Stimulated activated CD8-positive, alpha-beta memory T cell treated with anti-CD3 and anti-CD28 coated beads, Interleukin-7, amount 100 ng/mL, for 48 hours (primary cell): ENCODE measurements around the gene SRBD1.

ENCODE experiments used
- DNase-seq, 2 donors: peaks; one replicate each; pipeline ENCODE4 v3.0.0-alpha.2; 2020; ENCODE audit warnings: low read depth in 1 of 2; ENCODE audit errors: extremely low read depth in 1 of 2

The SRBD1 gene

DNA sequence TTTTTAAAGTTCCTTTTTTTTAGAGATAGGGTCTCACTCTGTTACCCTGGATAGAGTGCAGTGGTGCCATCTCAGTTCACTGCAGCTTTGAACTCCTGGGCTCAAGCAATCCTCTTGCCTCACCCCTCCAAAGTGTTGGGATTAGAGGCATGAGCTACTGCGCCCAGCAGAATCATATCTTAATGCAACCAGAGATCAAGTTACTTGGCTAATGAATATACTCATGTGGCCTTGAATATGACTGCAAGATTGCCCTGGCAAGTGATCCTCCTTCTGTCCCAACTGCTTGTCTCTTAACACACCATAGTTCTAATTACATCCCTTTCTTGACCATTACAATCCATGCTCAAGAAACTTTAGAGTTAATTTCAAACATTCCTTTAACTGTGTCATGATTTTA is 133.5 kb downstream of the SRBD1 start:
- DNase-seq, result no peak

DNA sequence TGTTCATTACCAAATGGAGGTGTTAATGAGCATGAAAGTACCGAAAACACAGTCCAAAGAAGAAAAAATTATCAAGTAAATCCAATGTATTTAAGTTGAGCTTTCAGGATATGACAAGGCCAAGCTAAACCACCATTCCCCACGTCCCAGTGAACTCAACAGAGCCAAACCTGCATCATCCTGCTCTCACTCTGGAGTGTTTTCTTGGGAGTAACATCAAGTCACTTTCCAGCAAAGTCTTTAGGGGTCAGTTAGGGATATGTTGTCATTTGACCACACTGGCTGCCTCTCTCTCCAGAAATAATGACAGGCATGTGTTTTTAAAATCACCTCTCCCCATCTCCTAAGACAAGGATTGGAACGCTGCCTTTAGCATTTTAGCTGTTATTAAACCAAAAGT is 140.5 kb downstream of the SRBD1 start:
- DNase-seq, result no peak

DNA sequence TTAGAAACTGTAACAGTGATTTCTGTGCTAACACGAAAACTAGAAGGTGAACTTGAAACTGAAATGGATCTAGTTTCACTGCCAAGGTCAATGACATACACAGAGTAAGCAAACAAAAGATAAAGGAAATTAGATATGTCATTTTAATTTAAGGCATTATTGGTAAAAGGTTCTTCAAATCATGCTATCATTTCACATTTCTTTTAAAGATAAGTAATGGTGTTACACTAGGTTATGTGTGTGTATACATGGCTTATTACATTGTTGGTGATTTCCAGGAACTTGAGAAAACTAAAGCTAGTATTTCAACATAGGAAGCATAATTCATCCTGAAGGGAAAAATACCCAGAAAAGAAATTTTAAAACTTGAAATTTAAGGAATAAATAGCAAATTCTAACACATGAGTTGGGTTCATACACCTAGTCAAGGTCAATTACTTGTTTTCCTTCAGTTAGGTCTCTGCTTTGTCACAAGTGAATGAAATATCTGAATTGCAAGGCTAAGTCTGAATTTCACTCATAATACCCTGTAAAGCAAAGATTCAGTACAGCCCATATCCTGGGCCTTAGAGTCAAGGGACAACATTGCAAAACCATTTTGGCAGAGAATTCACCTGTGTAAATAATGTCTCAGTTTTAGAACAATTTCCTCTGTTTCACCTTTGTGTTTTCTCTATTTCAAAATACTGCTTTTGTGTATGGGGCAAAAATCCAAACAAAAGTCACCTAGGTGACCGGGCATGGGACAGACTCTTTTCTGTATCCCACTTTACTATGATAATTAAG is 141.6 kb downstream of the SRBD1 start:
- no peak for DNase-seq

DNA sequence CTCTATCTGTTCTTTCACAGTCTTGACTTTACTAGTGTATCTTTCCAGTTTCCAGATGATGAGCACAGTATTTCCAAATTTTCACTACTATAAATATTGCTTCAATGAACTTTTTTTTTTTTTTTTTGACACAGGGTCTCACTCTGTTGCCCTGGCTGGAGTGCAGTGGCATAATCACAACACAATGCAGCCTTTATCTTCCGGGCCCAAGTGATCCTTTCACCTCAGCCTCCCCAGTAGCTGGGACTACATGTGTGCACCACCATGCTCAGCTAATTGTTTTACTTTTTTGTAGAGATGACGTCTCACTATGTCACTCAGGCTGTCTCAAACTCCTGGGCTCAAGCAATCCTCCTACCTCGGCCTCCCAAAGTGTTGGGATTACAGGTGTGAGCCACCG is 142.8 kb downstream of the SRBD1 start:
- DNase-seq, result no peak

DNA sequence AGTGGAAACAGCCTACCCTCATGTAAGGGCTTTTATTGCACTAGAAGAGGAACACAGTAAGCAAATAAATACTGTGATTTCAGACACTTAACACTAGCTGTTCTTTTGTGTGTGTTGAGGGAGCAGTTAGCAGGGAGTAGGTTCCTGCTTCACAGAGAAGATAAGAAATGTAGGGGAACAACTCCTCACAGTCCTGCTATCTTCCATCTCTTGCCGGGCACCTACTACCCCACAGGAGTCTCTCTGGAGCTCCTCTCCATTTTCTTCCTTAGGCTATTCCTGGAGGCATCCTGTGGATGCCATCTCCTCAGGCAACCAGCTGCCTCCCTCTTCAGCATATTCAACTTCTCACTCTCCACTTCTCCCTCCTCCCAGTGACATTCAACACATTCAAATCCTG is 145.0 kb downstream of the SRBD1 start:
- DNase-seq, result no peak

DNA sequence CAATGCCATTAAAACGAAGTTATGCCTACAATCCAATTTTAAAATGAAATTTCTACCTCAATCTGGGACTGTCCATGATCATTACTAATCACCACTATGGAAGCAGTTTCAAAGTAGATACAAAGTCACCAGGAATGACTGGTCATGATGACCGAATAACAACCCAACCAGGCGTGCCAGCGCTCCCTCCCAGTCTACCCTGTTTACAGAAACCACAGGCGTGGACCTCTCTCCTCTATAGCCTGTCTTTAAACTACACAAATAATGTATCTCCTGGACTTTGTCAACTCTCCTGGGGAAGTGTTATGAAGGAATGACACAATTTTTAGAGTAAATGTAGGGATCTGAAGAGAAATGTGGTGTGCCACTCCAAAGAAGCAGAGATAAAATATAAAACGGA is 150.2 kb downstream of the SRBD1 start:
- DNase-seq, result no peak

DNA sequence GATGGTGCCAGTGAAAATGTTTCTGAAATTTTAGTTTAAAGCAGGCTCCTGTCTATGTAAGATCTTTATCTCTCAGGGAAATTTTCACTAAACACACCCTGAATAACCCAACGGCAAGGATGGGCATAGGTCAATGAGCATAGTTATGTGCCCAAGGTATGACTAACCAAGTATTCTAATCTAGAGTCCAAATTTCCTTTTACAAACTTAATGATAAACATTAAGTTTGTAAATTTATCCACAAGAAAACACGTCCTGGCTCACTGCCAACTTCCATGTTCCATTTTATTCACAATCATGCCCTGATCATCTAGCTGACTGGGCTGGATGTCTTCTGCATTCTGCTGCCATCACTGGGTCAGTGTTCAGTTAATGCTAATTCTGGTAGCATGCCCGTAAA is 151.2 kb downstream of the SRBD1 start:
- DNase-seq, result no peak

DNA sequence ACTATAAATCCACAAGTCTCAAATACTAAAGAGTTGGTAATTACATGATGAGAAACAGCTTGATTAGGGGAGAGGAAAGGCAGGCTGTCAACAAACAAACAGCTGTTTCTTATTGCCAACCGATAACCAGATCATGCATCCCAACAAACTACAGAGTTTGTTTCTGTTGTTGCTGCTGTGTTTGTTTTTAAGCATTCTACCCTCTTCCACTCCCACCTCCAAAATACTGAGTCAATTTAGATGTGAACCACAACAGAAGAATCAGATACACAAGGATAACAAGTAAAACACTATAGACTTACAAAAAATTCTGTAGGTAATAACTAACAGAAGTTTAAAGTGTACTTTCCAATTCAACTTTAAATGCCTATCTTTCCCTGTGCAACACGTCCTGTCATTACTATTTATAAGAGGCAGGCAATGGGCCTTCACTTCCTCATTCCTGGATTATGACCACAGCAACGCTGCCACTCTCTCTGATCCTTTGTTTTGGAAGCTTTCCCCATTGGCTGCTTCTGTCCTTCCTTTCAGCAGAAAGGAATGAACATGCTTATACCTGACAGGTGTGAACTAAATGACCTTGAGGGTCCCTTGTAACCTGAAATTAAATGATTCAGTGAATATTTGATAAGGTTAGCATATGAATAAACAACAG is 152.0 kb downstream of the SRBD1 start:
- no peak for DNase-seq

DNA sequence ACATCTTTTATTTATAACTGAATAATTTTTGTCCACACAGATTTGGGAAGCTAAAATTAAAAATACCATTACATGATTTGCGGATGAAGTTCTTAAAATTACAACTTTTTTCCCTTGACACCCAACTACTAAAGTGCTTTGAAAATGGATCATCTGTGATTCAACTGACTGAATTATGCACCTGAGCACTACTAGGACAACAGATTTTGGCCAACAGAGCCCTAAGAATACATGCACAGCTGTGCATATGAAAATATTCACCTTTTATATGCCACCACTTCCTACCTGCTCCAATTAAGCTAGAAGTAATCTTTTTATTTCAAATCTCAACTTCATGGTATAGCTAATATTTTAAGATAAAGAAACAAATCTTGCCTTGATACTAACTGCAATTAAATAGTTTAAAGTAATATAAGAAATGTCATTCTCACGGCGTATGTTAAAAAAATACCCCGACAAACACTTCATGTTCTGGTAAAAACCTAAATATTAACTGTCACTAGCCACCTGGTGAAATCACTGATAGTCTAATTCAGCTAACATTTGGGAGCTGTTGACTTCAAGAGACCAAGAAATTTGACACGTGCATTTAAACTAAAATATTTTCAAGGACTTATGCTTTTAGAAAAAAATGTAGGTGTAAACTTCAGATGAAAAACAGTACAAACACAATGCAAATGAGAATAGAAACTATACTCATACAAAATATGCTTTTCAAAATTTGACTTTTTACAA is 153.7 kb downstream of the SRBD1 start:
- DNase-seq, result no peak

DNA sequence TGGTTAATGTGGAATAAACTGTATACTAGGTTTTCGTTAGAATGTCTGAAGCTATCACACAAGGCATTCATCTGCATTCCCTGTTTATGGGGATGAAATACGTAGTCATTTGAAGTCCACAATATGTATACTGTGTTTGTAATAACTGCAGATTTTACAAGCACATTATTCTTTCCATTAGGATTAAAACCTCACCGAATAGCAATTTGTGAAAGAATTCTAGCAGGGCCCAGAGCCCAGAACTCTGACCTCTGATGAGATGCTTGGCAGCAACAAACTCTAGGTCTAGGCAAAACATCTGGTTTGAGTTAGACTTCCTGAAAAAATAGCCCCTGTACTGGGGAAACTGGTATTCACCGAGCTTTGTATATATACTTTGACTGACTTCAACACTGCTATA is 158.2 kb downstream of the SRBD1 start:
- no peak for DNase-seq

DNA sequence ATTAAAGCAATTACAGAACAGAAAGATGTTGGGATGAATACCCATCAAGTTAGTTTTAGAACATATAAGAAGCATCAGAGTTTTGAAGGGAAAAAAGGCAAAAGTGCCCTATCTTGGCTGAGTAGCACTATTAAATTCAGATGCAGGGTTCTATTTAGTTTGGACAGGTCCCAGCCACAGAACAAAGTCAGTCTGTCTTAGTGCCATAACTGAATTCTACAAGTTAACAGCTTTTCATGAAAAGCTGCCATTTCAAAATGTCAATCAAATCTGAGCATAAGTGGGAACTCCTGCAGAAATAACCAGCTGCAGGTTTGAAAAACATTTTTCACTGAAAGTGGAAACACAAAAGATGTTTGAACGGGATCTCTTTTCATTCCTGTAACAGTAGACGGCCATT is 160.4 kb downstream of the SRBD1 start:
- DNase-seq, result no peak

DNA sequence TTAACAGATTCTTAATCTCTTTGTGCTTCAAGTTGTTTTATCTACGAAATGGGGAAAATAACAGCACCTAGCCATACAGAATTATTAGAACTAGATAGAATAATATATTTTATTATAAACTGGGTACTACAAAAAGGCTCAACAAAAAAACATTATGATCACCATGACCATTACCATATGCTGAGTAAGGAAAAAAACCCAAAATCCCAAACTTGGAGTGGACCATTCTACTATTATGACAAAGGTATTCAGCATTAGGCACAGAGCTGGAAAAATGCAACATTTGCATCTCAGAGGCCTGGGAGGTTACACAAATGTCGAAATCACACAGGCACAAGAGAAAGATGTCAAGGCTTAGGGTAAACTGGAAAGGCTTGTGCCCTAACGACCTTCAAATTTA is 162.8 kb downstream of the SRBD1 start:
- DNase-seq, result no peak

DNA sequence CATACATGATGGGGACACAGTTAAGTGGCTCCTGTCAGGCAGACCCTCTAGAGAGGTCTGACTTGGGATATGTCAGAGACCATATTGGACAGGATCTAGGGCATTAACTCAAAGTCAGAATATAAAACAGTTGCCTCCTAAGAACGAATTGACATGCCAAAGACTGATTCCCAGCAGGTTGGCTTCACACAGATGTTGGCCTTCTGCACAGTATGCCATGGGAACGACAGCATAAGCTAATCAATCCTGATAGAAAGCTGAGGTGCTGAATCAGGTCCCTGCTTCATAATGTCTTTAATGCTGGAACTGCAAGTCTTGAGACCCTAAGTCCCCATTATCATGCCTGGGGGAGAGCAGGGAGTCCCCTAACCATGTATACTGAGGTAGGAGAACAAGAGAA is 165.1 kb downstream of the SRBD1 start:
- no peak for DNase-seq

DNA sequence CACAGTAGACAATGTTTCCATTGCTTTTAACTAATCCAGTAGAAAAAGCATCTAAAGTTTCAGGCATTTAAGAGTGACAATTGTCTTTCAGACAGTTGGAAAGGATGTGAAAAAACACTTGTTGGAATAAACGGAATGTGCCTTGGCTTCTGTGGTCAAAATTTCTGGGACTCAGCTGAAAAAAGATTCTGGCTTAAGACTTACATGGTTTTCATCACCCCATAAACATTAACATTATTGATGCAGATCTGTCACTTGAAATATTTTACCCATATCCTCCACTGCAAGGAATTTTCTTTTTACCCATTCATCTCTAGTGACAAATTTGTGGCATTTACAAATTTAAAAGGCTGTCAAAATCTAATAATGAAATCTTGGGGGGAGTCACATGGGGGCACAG is 166.0 kb downstream of the SRBD1 start:
- DNase-seq, result no peak

DNA sequence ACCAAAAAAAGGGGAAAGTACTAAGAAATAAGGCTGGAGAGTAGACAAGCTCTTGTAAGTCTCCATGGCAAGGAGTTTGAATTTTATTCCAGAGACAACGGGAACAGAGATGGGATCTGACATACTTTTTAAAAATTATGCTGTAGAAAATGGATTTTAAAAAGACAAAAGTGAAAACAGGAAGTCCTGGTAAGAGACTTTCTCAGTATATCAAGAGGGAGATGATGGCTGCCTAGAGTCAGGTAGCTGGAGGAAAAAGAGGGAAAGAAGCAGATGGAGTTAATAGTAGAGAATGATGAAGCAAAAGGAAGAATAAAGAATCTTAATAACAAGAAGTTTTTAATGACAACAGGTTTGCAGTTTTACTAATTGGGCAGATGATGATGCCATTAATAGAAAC is 168.1 kb downstream of the SRBD1 start:
- no peak for DNase-seq

DNA sequence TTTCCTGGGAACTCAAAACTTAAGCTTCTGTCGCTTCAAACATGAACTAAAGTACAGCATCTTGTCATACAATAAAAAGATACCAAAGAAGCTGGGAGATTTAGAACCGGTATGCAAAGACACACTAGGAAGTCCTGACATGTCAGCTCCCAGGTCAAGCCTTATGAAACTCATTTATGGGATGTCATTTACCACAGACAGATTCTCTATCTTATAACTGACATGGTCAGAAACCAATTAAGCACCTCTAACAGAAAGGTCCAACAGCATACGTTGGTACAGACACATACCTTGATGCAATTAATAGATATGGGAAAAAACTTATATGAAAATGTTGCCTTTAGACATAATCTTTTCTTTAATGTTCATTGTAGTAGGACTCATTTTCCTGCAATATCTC is 169.0 kb downstream of the SRBD1 start:
- no peak for DNase-seq

DNA sequence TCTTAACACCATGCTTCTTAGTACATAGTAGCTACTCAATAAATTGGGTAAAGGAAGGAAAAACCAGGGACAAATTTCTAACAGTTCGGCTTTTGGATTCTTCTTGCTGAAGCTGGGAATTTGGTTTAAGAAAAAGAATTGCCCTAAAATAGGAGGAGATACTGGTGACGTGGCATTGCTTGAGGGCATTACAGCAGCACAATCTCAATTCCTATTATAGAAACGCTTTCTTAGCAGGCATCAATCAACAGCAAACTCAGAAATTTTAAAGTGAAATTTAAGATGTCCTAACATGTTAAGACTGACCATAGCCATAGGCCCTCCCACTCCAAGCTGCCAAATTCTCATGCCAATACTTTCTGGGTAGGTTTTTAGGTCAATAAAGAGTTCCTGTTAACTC is 169.5 kb downstream of the SRBD1 start:
- DNase-seq, result no peak

DNA sequence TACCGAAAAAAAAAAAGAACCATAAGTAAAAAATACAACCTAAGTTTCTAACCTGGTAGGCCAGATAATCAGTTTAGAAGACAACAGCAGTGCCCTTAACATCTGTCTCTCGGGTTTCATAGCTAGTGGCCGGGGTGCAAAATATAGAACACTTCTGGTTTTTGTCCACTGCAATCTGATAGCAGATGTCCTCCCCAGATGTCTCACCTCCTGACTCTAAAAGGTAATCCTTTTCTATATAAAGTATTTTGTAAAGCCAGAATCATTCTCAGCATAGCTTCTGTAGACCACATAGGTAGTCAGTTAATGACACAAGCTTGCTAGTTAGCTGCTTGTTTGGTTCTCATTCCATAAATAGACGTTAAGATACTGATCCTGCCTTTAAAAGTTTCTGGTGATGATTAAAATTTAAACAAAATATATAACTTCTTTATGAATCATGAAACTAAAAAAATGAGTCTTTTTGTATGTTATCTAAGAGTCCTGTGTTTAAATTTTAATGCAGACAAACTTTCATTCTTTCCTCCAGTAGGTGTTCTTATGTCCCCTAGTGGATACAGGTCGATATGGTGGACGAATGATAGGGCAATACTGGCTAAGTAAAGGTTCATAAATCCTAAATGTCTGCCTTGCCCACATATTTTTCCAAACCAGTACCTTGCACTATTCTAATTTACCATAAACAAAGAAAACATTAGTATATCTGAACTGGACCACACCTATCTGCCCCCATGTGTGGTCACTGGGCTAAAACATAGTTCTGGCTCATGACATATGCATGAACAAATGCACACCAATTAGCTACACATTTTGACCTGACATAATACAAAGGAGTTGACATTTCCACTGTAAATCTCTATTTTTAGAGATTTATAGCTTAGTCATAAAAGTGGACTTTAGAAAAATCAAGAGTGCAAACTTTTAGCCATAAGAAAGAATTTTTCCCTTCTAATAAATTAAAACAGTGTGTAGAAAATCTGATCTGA is 171.0 kb downstream of the SRBD1 start:
- DNase-seq, result no peak

DNA sequence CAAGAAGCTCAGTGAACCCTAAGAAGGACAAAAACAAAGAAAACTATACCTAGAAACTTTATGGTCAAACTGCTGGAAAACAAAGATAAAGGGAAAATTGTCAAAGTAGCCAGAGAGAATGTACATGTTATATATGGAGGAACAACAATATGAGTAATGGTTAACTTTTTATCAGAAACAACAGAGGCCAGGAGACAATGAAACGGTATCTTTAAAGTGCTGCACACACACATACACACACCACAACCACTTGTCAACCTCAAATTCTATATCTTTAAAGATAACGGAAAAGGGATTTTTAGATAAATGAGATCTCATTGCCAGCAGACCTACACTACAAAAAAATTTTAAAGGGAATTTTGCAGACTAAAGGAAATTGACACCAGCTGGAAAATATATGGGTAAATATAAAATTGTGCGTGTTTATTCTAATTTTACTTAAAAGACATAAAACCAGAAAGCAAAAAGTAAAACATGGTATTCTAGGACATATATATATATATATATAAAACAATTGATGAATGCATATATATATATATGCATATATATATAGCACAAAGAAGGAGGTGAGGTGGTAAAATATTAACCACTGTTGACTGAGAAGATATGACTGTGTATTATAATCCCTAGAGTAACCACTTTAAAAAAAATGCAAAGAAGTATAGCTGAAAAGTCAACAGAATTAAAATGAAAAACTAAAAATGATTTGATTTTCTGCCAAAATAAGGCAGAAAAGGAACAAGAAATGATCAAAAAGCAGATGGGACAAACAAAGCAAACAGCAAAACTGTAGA is 172.0 kb downstream of the SRBD1 start:
- no peak for DNase-seq

DNA sequence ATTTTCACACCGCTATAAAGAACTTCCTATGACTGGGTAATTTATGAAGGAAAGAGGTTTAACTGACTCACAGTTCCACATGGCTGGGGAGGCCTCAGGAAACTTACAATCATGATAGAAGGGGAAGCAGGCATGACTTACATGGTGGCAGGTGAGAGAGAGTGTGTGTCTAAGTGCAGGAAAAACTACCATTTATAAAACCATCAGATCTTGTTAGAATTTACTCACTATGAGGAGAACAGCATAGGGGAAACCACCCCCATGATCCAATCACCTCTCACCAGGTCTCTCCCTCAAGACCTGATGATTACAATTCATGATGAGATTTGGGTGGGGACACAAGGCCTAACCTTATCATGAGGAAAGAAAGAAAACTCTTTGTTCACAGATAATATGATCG is 174.6 kb downstream of the SRBD1 start:
- DNase-seq, result no peak
